Activated CD4-positive, alpha-beta T cell treated with anti-CD3 and anti-CD28 coated beads for 1 hour (primary cell): ENCODE measurements around the gene WHRN.

Experiments used
- DNase-seq: peaks from one replicate; pipeline ENCODE4 v3.0.0-alpha.2; 2020

The WHRN gene

GRCh38 chr9:114395768-114396167 is 109.5 kb downstream of the WHRN start:
- DNase-seq: no peak

GRCh38 chr9:114395334-114395617 is 110.0 kb downstream of the WHRN start:
- DNase-seq: no peak

- DNase-seq: no peak
Measured at GRCh38 chr9:114394523-114395333, 110.5 kb downstream of the WHRN start.

- no peak for DNase-seq
Measured at GRCh38 chr9:114392749-114393112, 112.5 kb downstream of the WHRN start.

GRCh38 chr9:114390952-114391351 is 114.3 kb downstream of the WHRN start:
- DNase-seq: no peak

GRCh38 chr9:114389612-114390368 is 115.5 kb downstream of the WHRN start:
- DNase-seq: no peak

- DNase-seq: no peak
Measured at GRCh38 chr9:114388764-114389375, 116.4 kb downstream of the WHRN start.

GRCh38 chr9:114388357-114388682 is 117.0 kb downstream of the WHRN start:
- DNase-seq: no peak

GRCh38 chr9:114387680-114388356 is 117.5 kb downstream of the WHRN start, which contains the start of gene AKNA:
Gene AKNA, minus strand, starts transcription at chr9:114387982. Its CDS starts 6,649 bp downstream, at chr9:114381333.
- DNase-seq: peak; percentile 74

- DNase-seq: no peak
Measured at GRCh38 chr9:114386886-114387679, 118.2 kb downstream of the WHRN start.

- DNase-seq: no peak
Measured at GRCh38 chr9:114386361-114386885, 118.8 kb downstream of the WHRN start.

- peak; percentile 81 for DNase-seq
Measured at GRCh38 chr9:114385397-114386181, 119.7 kb downstream of the WHRN start.

- no peak for DNase-seq
Measured at GRCh38 chr9:114384836-114385396, 120.4 kb downstream of the WHRN start.

- DNase-seq: no peak
Measured at GRCh38 chr9:114384341-114384740, 120.9 kb downstream of the WHRN start.

- DNase-seq: no peak
Measured at GRCh38 chr9:114383521-114384231, 121.6 kb downstream of the WHRN start.

- peak; percentile 48 for DNase-seq
Measured at GRCh38 chr9:114382699-114383520, 122.4 kb downstream of the WHRN start.

- no peak for DNase-seq
Measured at GRCh38 chr9:114378883-114379282, 126.4 kb downstream of the WHRN start.

- DNase-seq: no peak
Measured at GRCh38 chr9:114378016-114378415, 127.3 kb downstream of the WHRN start.

GRCh38 chr9:114376586-114377445 is 128.5 kb downstream of the WHRN start:
- DNase-seq: no peak
